Hepatocyte (in vitro differentiated cells): ENCODE measurements around the gene KIAA0040. TPM values are rescaled to one million over a fixed set of nuclear protein-coding genes. Genes with fewer than 3 reads are reported as not detected.

Experiments used
- DNase-seq: peaks from one replicate; pipeline ENCODE4 v3.0.0-alpha.2; 2016; ENCODE audit warnings: low spot score
- H2AFZ ChIP-seq: fragments of 200-600 bp; sonication (generic); 2 replicates; pipeline ENCODE4 v1.6.0; 2016; ENCODE audit warnings: antibody characterized with exemption, mild to moderate bottlenecking
- H3K27ac ChIP-seq: fragments of 200-600 bp; sonication (generic); 2 replicates; pipeline ENCODE4 v1.5.1; 2016; ENCODE audit warnings: mild to moderate bottlenecking
- H3K27me3 ChIP-seq: fragments of 200-600 bp; sonication (generic); 2 replicates; pipeline ENCODE4 v1.6.1; 2016
- H3K36me3 ChIP-seq: fragments of 200-600 bp; sonication (generic); replicated peaks from 2 replicates; pipeline ENCODE4 v1.5.1; 2016; ENCODE audit warnings: low read depth; ENCODE audit not compliant: insufficient read depth
- H3K4me1 ChIP-seq: fragments of 200-600 bp; sonication (generic); 2 replicates; pipeline ENCODE4 v1.5.1; 2016; ENCODE audit warnings: mild to moderate bottlenecking, moderate library complexity; ENCODE audit not compliant: insufficient read depth
- H3K4me2 ChIP-seq: fragments of 200-600 bp; sonication (generic); 2 replicates; pipeline ENCODE4 v1.6.0; 2016
- H3K4me3 ChIP-seq: fragments of 200-600 bp; sonication (generic); 2 replicates; pipeline ENCODE4 v1.5.1; 2016; ENCODE audit warnings: mild to moderate bottlenecking
- H3K79me2 ChIP-seq: fragments of 200-600 bp; sonication (generic); 2 replicates; pipeline ENCODE4 v1.6.0; 2017; ENCODE audit warnings: mild to moderate bottlenecking
- H3K9me2 ChIP-seq: fragments of 200-600 bp; sonication (generic); replicated peaks from 2 replicates; pipeline ENCODE4 v1.6.0; 2017; ENCODE audit warnings: mild to moderate bottlenecking; ENCODE audit not compliant: insufficient read depth
- H3K9me3 ChIP-seq: fragments of 200-600 bp; sonication (generic); 2 replicates; pipeline ENCODE4 v1.5.1; 2016; ENCODE audit warnings: low read depth, mild to moderate bottlenecking
- H4K20me1 ChIP-seq: fragments of 200-600 bp; sonication (generic); 2 replicates; pipeline ENCODE4 v1.6.0; 2016; ENCODE audit warnings: mild to moderate bottlenecking; ENCODE audit not compliant: insufficient read depth, poor library complexity, severe bottlenecking
- CTCF ChIP-seq: fragments of 200-600 bp; sonication (generic); IDR thresholded peaks from 2 replicates; pipeline ENCODE4 v1.5.1; 2016; ENCODE audit warnings: antibody characterized with exemption, mild to moderate bottlenecking; ENCODE audit not compliant: poor library complexity
- EZH2 ChIP-seq: fragments of 200-600 bp; sonication (generic); IDR thresholded peaks from 2 replicates; pipeline ENCODE4 v1.6.1; 2016; ENCODE audit warnings: antibody characterized with exemption, mild to moderate bottlenecking, borderline replicate concordance
- EZH2phosphoT487 ChIP-seq: fragments of 200-600 bp; sonication (generic); IDR thresholded peaks from one replicate; pipeline ENCODE4 v1.6.1; 2018; ENCODE audit warnings: antibody characterized with exemption, mild to moderate bottlenecking, low read depth, moderate library complexity; ENCODE audit not compliant: unreplicated experiment, severe bottlenecking
- WGBS: methylation state at CpG from one replicate; pipeline ENCODE4 v1.1.6; 2016; ENCODE audit warnings: low lambda C conversion rate; ENCODE audit errors: missing lambda C conversion rate; 5-methylcytosine and 5-hydroxymethylcytosine counted together
- polyA plus RNA-seq: library from polyadenylated mRNA; unstranded; fragments of >200 nt; fragmentation: Nextera tagmentation; extraction: Ambion mirVana; gene quantifications from 2 replicates; pipeline ENCODE4 v1.2.1, GENCODE V29; 2016
- total RNA-seq: library from RNA; depleted of rRNA; stranded (reverse); fragments of >200 nt; gene quantifications from 2 replicates; pipeline ENCODE4 v1.2.3, GENCODE V29; 2014

The KIAA0040 gene
- total and polyA plus RNA-seq, 2 experiments from 2014 or later = 4.5 to 8.1 TPM

GRCh38 chr1:175179837-175180590, 12.6 kb downstream of the KIAA0040 start:
- no peaks in the 10 kb centered on the region for H3K4me1 ChIP-seq
- no peaks in the 10 kb centered on the region for H4K20me1 ChIP-seq
- H3K27me3 ChIP-seq = no peaks in the 10 kb centered on the region
- TF ChIP-seq EZH2phosphoT487 = no peak
- no peak for TF ChIP-seq CTCF
- TF ChIP-seq EZH2 = no peak
- DNase-seq = no peak
- no peaks in the 10 kb centered on the region for H3K9me2 ChIP-seq
- no peak overlapping the region for H3K27ac ChIP-seq
- H3K36me3 ChIP-seq = no peaks in the 10 kb centered on the region
- no peak overlapping the region for H3K4me2 ChIP-seq
- 100% methylated on average over 2 of the region's 2 CpGs for WGBS
- no peaks in the 10 kb centered on the region for H3K79me2 ChIP-seq
- no peak overlapping the region for H3K4me3 ChIP-seq
- H2AFZ ChIP-seq = no peak overlapping the region
- H3K9me3 ChIP-seq = no peaks in the 10 kb centered on the region

- DNase-seq = no peak
- no peaks in the 10 kb centered on the region for H3K79me2 ChIP-seq
- no peaks in the 10 kb centered on the region for H3K27me3 ChIP-seq
- H3K4me1 ChIP-seq = no peaks in the 10 kb centered on the region
- WGBS = 67% methylated on average over 3 of the region's 3 CpGs
- H4K20me1 ChIP-seq = no peaks in the 10 kb centered on the region
- no peaks in the 10 kb centered on the region for H3K36me3 ChIP-seq
- no peak overlapping the region for H3K4me2 ChIP-seq
- no peak overlapping the region for H3K4me3 ChIP-seq
- no peak overlapping the region for H3K27ac ChIP-seq
- no peaks in the 10 kb centered on the region for H3K9me3 ChIP-seq
- H2AFZ ChIP-seq = no peak overlapping the region
- no peaks in the 10 kb centered on the region for H3K9me2 ChIP-seq
- no peak for TF ChIP-seq EZH2phosphoT487
- no peak for TF ChIP-seq EZH2
- TF ChIP-seq CTCF = no peak
Measured at GRCh38 chr1:175178456-175178855, 14.1 kb downstream of the KIAA0040 start.

- TF ChIP-seq CTCF (no peak), EZH2 (no peak), EZH2phosphoT487 (no peak)
- no peak overlapping the region for H3K4me3 ChIP-seq
- DNase-seq = no peak
- no peaks in the 10 kb centered on the region for H3K9me2 ChIP-seq
- H4K20me1 ChIP-seq = no peaks in the 10 kb centered on the region
- no peak overlapping the region for H3K27ac ChIP-seq
- H3K4me2 ChIP-seq = no peak overlapping the region
- no peaks in the 10 kb centered on the region for H3K9me3 ChIP-seq
- 62% methylated on average over 1 of the region's 1 CpG for WGBS
- H3K4me1 ChIP-seq = no peaks in the 10 kb centered on the region
- no peak overlapping the region for H2AFZ ChIP-seq
- H3K36me3 ChIP-seq = no peaks in the 10 kb centered on the region
- no peaks in the 10 kb centered on the region for H3K79me2 ChIP-seq
- H3K27me3 ChIP-seq = no peaks in the 10 kb centered on the region
Measured at GRCh38 chr1:175178056-175178455, 14.5 kb downstream of the KIAA0040 start.
